Measurements from ENCODE around the gene CYP27C1. TPM values are rescaled to one million over a fixed set of nuclear protein-coding genes. Genes with fewer than 3 reads are reported as not detected.

CYP27C1 gene
- total and polyA plus RNA-seq, 2 experiments from 2014 or later, result 1.8 to 2.9 TPM

DNA sequence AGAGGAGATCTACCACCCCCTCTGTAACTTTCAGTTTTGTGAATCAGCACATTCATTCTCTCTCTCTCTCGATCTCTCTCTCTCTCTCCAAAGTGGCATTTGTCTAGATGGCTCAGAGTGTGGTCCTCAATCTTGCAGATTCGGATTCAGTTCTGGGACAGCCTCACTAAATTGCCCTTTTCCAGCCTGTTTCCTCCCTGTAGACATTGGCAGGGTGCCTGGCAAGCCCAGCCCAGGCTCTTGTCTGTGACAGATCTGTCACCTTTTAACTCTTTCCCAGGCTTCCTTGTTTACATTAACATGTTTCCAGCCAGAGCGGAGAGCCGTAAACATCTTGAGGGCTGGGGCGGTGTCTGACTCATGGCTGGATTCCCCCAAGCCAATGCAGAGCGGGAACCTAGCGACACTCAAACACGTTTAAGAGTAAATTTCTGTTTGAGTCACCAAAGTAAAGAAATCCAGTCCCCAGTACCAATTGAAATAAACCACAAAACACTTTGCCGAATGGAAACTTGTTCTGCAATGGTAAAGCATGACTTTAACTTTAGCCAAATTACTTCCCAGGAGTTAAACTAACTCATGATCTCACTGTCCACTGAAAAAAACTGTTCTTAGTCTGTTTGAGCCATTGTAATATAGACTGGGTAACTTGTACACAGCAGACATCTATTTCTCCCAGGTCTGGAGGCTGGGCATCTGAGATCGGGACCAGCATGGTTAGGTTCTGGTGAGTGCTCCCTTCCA, 6.6 kb upstream of the CYP27C1 start (continued):
- TF ChIP-seq, protein P1, sequence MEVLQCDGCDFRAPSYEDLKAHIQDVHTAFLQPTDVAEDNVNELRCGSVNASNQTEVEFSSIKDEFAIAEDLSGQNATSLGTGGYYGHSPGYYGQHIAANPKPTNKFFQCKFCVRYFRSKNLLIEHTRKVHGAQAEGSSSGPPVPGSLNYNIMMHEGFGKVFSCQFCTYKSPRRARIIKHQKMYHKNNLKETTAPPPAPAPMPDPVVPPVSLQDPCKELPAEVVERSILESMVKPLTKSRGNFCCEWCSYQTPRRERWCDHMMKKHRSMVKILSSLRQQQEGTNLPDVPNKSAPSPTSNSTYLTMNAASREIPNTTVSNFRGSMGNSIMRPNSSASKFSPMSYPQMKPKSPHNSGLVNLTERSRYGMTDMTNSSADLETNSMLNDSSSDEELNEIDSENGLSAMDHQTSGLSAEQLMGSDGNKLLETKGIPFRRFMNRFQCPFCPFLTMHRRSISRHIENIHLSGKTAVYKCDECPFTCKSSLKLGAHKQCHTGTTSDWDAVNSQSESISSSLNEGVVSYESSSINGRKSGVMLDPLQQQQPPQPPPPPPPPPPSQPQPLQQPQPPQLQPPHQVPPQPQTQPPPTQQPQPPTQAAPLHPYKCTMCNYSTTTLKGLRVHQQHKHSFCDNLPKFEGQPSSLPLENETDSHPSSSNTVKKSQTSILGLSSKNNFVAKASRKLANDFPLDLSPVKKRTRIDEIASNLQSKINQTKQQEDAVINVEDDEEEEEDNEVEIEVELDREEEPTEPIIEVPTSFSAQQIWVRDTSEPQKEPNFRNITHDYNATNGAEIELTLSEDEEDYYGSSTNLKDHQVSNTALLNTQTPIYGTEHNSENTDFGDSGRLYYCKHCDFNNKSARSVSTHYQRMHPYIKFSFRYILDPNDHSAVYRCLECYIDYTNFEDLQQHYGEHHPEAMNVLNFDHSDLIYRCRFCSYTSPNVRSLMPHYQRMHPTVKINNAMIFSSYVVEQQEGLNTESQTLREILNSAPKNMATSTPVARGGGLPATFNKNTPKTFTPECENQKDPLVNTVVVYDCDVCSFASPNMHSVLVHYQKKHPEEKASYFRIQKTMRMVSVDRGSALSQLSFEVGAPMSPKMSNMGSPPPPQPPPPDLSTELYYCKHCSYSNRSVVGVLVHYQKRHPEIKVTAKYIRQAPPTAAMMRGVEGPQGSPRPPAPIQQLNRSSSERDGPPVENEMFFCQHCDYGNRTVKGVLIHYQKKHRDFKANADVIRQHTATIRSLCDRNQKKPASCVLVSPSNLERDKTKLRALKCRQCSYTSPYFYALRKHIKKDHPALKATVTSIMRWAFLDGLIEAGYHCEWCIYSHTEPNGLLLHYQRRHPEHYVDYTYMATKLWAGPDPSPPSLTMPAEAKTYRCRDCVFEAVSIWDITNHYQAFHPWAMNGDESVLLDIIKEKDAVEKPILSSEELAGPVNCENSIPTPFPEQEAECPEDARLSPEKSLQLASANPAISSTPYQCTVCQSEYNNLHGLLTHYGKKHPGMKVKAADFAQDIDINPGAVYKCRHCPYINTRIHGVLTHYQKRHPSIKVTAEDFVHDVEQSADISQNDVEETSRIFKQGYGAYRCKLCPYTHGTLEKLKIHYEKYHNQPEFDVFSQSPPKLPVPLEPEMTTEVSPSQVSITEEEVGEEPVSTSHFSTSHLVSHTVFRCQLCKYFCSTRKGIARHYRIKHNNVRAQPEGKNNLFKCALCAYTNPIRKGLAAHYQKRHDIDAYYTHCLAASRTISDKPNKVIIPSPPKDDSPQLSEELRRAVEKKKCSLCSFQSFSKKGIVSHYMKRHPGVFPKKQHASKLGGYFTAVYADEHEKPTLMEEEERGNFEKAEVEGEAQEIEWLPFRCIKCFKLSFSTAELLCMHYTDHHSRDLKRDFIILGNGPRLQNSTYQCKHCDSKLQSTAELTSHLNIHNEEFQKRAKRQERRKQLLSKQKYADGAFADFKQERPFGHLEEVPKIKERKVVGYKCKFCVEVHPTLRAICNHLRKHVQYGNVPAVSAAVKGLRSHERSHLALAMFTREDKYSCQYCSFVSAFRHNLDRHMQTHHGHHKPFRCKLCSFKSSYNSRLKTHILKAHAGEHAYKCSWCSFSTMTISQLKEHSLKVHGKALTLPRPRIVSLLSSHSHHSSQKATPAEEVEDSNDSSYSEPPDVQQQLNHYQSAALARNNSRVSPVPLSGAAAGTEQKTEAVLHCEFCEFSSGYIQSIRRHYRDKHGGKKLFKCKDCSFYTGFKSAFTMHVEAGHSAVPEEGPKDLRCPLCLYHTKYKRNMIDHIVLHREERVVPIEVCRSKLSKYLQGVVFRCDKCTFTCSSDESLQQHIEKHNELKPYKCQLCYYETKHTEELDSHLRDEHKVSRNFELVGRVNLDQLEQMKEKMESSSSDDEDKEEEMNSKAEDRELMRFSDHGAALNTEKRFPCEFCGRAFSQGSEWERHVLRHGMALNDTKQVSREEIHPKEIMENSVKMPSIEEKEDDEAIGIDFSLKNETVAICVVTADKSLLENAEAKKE (CRISPR knock-in tag; IDR thresholded peaks at IDR 0.05), result no peak
- TF ChIP-seq EZH2 (IDR thresholded peaks at IDR 0.05; ENCODE audit: low read depth, unreplicated experiment), result no peak
- TF ChIP-seq, protein P2, sequence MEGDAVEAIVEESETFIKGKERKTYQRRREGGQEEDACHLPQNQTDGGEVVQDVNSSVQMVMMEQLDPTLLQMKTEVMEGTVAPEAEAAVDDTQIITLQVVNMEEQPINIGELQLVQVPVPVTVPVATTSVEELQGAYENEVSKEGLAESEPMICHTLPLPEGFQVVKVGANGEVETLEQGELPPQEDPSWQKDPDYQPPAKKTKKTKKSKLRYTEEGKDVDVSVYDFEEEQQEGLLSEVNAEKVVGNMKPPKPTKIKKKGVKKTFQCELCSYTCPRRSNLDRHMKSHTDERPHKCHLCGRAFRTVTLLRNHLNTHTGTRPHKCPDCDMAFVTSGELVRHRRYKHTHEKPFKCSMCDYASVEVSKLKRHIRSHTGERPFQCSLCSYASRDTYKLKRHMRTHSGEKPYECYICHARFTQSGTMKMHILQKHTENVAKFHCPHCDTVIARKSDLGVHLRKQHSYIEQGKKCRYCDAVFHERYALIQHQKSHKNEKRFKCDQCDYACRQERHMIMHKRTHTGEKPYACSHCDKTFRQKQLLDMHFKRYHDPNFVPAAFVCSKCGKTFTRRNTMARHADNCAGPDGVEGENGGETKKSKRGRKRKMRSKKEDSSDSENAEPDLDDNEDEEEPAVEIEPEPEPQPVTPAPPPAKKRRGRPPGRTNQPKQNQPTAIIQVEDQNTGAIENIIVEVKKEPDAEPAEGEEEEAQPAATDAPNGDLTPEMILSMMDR (conservative IDR thresholded peaks at IDR 0.05; ENCODE audit: low read depth in 2 of 2), result no peak
- TF ChIP-seq STAT1 (IDR thresholded peaks at IDR 0.05; ENCODE audit: unreplicated experiment), result no peak
- TF ChIP-seq, protein P3, sequence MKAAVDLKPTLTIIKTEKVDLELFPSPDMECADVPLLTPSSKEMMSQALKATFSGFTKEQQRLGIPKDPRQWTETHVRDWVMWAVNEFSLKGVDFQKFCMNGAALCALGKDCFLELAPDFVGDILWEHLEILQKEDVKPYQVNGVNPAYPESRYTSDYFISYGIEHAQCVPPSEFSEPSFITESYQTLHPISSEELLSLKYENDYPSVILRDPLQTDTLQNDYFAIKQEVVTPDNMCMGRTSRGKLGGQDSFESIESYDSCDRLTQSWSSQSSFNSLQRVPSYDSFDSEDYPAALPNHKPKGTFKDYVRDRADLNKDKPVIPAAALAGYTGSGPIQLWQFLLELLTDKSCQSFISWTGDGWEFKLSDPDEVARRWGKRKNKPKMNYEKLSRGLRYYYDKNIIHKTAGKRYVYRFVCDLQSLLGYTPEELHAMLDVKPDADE (IDR thresholded peaks at IDR 0.05), result no peak
- TF ChIP-seq, protein P4, sequence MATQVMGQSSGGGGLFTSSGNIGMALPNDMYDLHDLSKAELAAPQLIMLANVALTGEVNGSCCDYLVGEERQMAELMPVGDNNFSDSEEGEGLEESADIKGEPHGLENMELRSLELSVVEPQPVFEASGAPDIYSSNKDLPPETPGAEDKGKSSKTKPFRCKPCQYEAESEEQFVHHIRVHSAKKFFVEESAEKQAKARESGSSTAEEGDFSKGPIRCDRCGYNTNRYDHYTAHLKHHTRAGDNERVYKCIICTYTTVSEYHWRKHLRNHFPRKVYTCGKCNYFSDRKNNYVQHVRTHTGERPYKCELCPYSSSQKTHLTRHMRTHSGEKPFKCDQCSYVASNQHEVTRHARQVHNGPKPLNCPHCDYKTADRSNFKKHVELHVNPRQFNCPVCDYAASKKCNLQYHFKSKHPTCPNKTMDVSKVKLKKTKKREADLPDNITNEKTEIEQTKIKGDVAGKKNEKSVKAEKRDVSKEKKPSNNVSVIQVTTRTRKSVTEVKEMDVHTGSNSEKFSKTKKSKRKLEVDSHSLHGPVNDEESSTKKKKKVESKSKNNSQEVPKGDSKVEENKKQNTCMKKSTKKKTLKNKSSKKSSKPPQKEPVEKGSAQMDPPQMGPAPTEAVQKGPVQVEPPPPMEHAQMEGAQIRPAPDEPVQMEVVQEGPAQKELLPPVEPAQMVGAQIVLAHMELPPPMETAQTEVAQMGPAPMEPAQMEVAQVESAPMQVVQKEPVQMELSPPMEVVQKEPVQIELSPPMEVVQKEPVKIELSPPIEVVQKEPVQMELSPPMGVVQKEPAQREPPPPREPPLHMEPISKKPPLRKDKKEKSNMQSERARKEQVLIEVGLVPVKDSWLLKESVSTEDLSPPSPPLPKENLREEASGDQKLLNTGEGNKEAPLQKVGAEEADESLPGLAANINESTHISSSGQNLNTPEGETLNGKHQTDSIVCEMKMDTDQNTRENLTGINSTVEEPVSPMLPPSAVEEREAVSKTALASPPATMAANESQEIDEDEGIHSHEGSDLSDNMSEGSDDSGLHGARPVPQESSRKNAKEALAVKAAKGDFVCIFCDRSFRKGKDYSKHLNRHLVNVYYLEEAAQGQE (IDR thresholded peaks at IDR 0.05; ENCODE audit: unreplicated experiment), result no peak
- no peak for TF ChIP-seq JUNB (IDR thresholded peaks at IDR 0.05; ENCODE audit: unreplicated experiment)
- no peak for TF ChIP-seq ZNF114 (CRISPR knock-in tag; IDR thresholded peaks at IDR 0.05)
- TF ChIP-seq EZH2phosphoT487 (IDR thresholded peaks at IDR 0.05; ENCODE audit: unreplicated experiment), result no peak
- TF ChIP-seq POLR2AphosphoS5 (IDR thresholded peaks at IDR 0.05; ENCODE audit: low read depth), result no peak

Data from GM23338 (cell line).